Fibroblast of peridontal ligament (primary cell): Measurements from ENCODE around the gene CACNA1C.

ENCODE experiments used
- DNase-seq: peaks from one replicate; pipeline ENCODE4 v3.0.0-alpha.2; 2010; ENCODE audit errors: extremely low read depth

CACNA1C gene

GRCh38 chr12:2547273-2548044 lies 494.7 kb downstream of the CACNA1C start:
- DNase-seq = no peak

- no peak for DNase-seq
Observed at GRCh38 chr12:2548081-2548480, 495.3 kb downstream of the CACNA1C start.

GRCh38 chr12:2550561-2551411 lies 498.0 kb downstream of the CACNA1C start:
- no peak for DNase-seq

GRCh38 chr12:2551412-2551900 lies 498.7 kb downstream of the CACNA1C start:
- DNase-seq = no peak

- DNase-seq = no peak
Observed at GRCh38 chr12:2552000-2552756, 499.4 kb downstream of the CACNA1C start.

GRCh38 chr12:2553388-2554126 lies 500.8 kb downstream of the CACNA1C start:
- DNase-seq = no peak

GRCh38 chr12:2555487-2556082 lies 502.8 kb downstream of the CACNA1C start:
- no peak for DNase-seq

- no peak for DNase-seq
Observed at GRCh38 chr12:2557597-2557996, 504.8 kb downstream of the CACNA1C start.

GRCh38 chr12:2559931-2560330 lies 507.1 kb downstream of the CACNA1C start:
- DNase-seq = no peak

GRCh38 chr12:2560356-2560755 lies 507.6 kb downstream of the CACNA1C start:
- peak; percentile 62 for DNase-seq

GRCh38 chr12:2561367-2561766 lies 508.6 kb downstream of the CACNA1C start:
- DNase-seq = peak; percentile 36

GRCh38 chr12:2562400-2562799 lies 509.6 kb downstream of the CACNA1C start:
- no peak for DNase-seq

GRCh38 chr12:2563709-2564108 lies 510.9 kb downstream of the CACNA1C start:
- no peak for DNase-seq

GRCh38 chr12:2566161-2566560 lies 513.4 kb downstream of the CACNA1C start:
- no peak for DNase-seq

GRCh38 chr12:2567711-2568110 lies 514.9 kb downstream of the CACNA1C start:
- DNase-seq = no peak

- no peak for DNase-seq
Observed at GRCh38 chr12:2570562-2570961, 517.8 kb downstream of the CACNA1C start.

- no peak for DNase-seq
Observed at GRCh38 chr12:2574355-2574935, 521.7 kb downstream of the CACNA1C start.

- DNase-seq = no peak
Observed at GRCh38 chr12:2575245-2575644, 522.5 kb downstream of the CACNA1C start.

GRCh38 chr12:2578211-2578610 lies 525.4 kb downstream of the CACNA1C start:
- no peak for DNase-seq

GRCh38 chr12:2578772-2579171 lies 526.0 kb downstream of the CACNA1C start:
- DNase-seq = no peak

- peak; percentile 80 for DNase-seq
Observed at GRCh38 chr12:2580821-2581220, 528.0 kb downstream of the CACNA1C start.
